Stimulated activated CD4-positive, alpha-beta T cell treated with anti-CD3 and anti-CD28 coated beads, TNF-alpha, amount 100 ng/mL, for 4 hours (primary cell): ENCODE data around the gene IL34.
"Not testable (repeated sequence)": the region's sequence is repeated elsewhere in the genome, so short reads cannot be mapped to it uniquely, and the experiment has no call there.

Experiments
- DNase-seq, 3 experiments: peaks; one replicate each; pipeline ENCODE4 v3.0.0-alpha.2; 2020; ENCODE audit warnings: low read depth in 3 of 3

Gene IL34

GRCh38 chr16:70658921-70659320 lies 12.6 kb downstream of the IL34 start:
- no peak for DNase-seq

GRCh38 chr16:70659546-70659945 lies 13.2 kb downstream of the IL34 start:
- no peak for DNase-seq

- no peak for DNase-seq
These were observed 13.8 kb downstream of the IL34 start for GRCh38 chr16:70659953-70660671.

GRCh38 chr16:70660672-70661350 lies 14.5 kb downstream of the IL34 start:
- DNase-seq, result no peak

- DNase-seq, result no peak
These were observed 15.2 kb downstream of the IL34 start for GRCh38 chr16:70661534-70661917.

- DNase-seq, result no peak
These were observed 15.7 kb downstream of the IL34 start for GRCh38 chr16:70661918-70662641.

GRCh38 chr16:70662991-70663523 lies 16.7 kb downstream of the IL34 start:
- DNase-seq, result no peak

- DNase-seq, result no peak
These were observed 17.4 kb downstream of the IL34 start for GRCh38 chr16:70663524-70664324.

- DNase-seq, result no peak
These were observed 18.2 kb downstream of the IL34 start for GRCh38 chr16:70664325-70665112.

- DNase-seq, result no peak
These were observed 18.8 kb downstream of the IL34 start for GRCh38 chr16:70665113-70665694.

GRCh38 chr16:70665806-70666735 lies 19.7 kb downstream of the IL34 start:
- DNase-seq, result no peak

GRCh38 chr16:70670175-70670574 lies 23.8 kb downstream of the IL34 start:
- DNase-seq, result no peak

GRCh38 chr16:70670938-70671337 lies 24.6 kb downstream of the IL34 start:
- not testable (repeated sequence) for DNase-seq

- no peak for DNase-seq
These were observed 28.1 kb downstream of the IL34 start for GRCh38 chr16:70674221-70675014.

GRCh38 chr16:70675851-70676513 lies 29.6 kb downstream of the IL34 start:
- no peak for DNase-seq

GRCh38 chr16:70676675-70677498 lies 30.5 kb downstream of the IL34 start:
- DNase-seq, result no peak

GRCh38 chr16:70677499-70678120 lies 31.3 kb downstream of the IL34 start:
- no peak for DNase-seq
